HS-5 (cell line): Measurements from ENCODE around the gene ARID5B.

ENCODE experiments used
- DNase-seq: peaks from one replicate; pipeline ENCODE4 v3.0.0-alpha.2; 2012; ENCODE audit warnings: low read depth

Gene ARID5B

GRCh38 chr10:61888744-61889143 lies 12.8 kb upstream of the ARID5B start:
- DNase-seq: no peak

- DNase-seq: no peak
Observed at GRCh38 chr10:61890430-61890829, 11.1 kb upstream of the ARID5B start.

GRCh38 chr10:61890881-61891409 lies 10.6 kb upstream of the ARID5B start:
- no peak for DNase-seq

- DNase-seq: no peak
Observed at GRCh38 chr10:61891906-61892585, 9.5 kb upstream of the ARID5B start.

- no peak for DNase-seq
Observed at GRCh38 chr10:61892961-61893360, 8.5 kb upstream of the ARID5B start.

- no peak for DNase-seq
Observed at GRCh38 chr10:61894133-61894532, 7.4 kb upstream of the ARID5B start.

- no peak for DNase-seq
Observed at GRCh38 chr10:61895898-61896600, 5.5 kb upstream of the ARID5B start.

- DNase-seq: no peak
Observed at GRCh38 chr10:61896854-61897661, 4.4 kb upstream of the ARID5B start.

- no peak for DNase-seq
Observed at GRCh38 chr10:61897671-61898434, 3.6 kb upstream of the ARID5B start.

- DNase-seq: no peak
Observed at GRCh38 chr10:61898435-61898778, 3.1 kb upstream of the ARID5B start.

GRCh38 chr10:61899069-61899531 lies 2.4 kb upstream of the ARID5B start:
- DNase-seq: no peak

- no peak for DNase-seq
Observed at GRCh38 chr10:61899663-61899996, 1.9 kb upstream of the ARID5B start.

- DNase-seq: no peak
Observed at GRCh38 chr10:61899997-61900828, 1.3 kb upstream of the ARID5B start.

- DNase-seq: no peak
Observed at GRCh38 chr10:61901829-61902444, 438 bp downstream of the ARID5B start.

GRCh38 chr10:61902445-61903220 lies 1.1 kb downstream of the ARID5B start:
- no peak for DNase-seq

GRCh38 chr10:61903221-61903927 lies 1.9 kb downstream of the ARID5B start:
- DNase-seq: no peak

GRCh38 chr10:61903928-61904344 lies 2.4 kb downstream of the ARID5B start:
- no peak for DNase-seq

GRCh38 chr10:61904733-61905725 lies 3.5 kb downstream of the ARID5B start:
- no peak for DNase-seq
